Upper lobe of left lung (tissue), 6 donors: ENCODE measurements around the gene DPYD. TPM values are rescaled to one million over a fixed set of nuclear protein-coding genes. Genes with fewer than 3 reads are reported as not detected.

Experiments used
- ATAC-seq, 2 donors: fragments of 200-7000 bp; cut with Tn5 transposase; one replicate each; pipeline ENCODE4 v1.9.1; 2022; ENCODE audit warnings: mild to moderate bottlenecking in 2 of 2, moderate library complexity in 2 of 2; ENCODE audit not compliant: low FRiP score in 2 of 2
- DNase-seq, 2 donors: peaks; one replicate each; pipeline ENCODE4 v3.0.0-alpha.2; 2019 to 2020
- H3K27ac ChIP-seq, 4 donors: fragments of 200-600 bp; sonication (generic); one replicate each; pipeline ENCODE4 v1.5.1; 2016 to 2019
- H3K27me3 ChIP-seq, 4 donors: fragments of 200-600 bp; sonication (generic); one replicate each; pipeline ENCODE4 v1.5.1; 2017 to 2019
- H3K36me3 ChIP-seq, 4 donors: fragments of 200-600 bp; sonication (generic); one replicate each; pipeline ENCODE4 v1.5.1; 2016 to 2019
- H3K4me1 ChIP-seq, 4 donors: fragments of 200-600 bp; sonication (generic); one replicate each; pipeline ENCODE4 v1.5.1; 2018 to 2019
- H3K4me3 ChIP-seq, 4 donors: fragments of 200-600 bp; sonication (generic); one replicate each; pipeline ENCODE4 v1.5.1; 2017 to 2019; ENCODE audit warnings: mild to moderate bottlenecking in 2 of 4, moderate library complexity in 1 of 4
- H3K9me3 ChIP-seq, 4 donors: fragments of 200-600 bp; sonication (generic); one replicate each; pipeline ENCODE4 v1.5.1; 2018 to 2019
- EP300 ChIP-seq, 4 donors: sonication (generic); formaldehyde crosslinking; IDR thresholded peaks; one replicate each; pipeline ENCODE4 v1.5.1; 2017; ENCODE audit warnings: antibody characterized with exemption in 4 of 4, control low read depth in 2 of 4
- POLR2A ChIP-seq, 4 donors: fragments of 450-650 bp; IDR thresholded peaks; one replicate each; pipeline ENCODE4 v1.5.1; 2016 to 2017; ENCODE audit warnings: antibody characterized with exemption in 4 of 4, mild to moderate bottlenecking in 2 of 4
- POLR2AphosphoS5 ChIP-seq, 2 donors: sonication (generic); formaldehyde crosslinking; IDR thresholded peaks; one replicate each; pipeline ENCODE4 v1.5.1; 2017; ENCODE audit warnings: antibody characterized with exemption in 2 of 2
- WGBS, 2 donors: methylation state at CpG; one replicate each; pipeline ENCODE4 v1.1.5; 2017 to 2018; 5-methylcytosine and 5-hydroxymethylcytosine counted together
- total RNA-seq, 6 donors: library from RNA; depleted of rRNA in 4 of 6; stranded (reverse); fragments of >200 nt in 4 of 6; gene quantifications; one replicate each; pipeline versions ENCODE4 v1.1.0 to v1.2.1, GENCODE V29; 2016 to 2021
- TF ChIP-seq, protein P1 (sequence below), 6 experiments: fragments of 450-650 bp in 4 of 6; fragments of 200-600 bp in 2 of 6; sonication (generic) in 2 of 6; IDR thresholded peaks; one replicate each; pipeline ENCODE4 v1.5.1; 2016 to 2019; ENCODE audit warnings: antibody characterized with exemption in 6 of 6
- donor health status: DM: no; HTN: no; CAD: no; lungs with moderate emphysema.
- donor health status: DM: no; HTN: yes; CAD: no; lungs with severe emphysema.

The DPYD gene
- total RNA-seq, 6 donors from 2014 or later = 60.9 to 106 (median 79.7) TPM

DNA sequence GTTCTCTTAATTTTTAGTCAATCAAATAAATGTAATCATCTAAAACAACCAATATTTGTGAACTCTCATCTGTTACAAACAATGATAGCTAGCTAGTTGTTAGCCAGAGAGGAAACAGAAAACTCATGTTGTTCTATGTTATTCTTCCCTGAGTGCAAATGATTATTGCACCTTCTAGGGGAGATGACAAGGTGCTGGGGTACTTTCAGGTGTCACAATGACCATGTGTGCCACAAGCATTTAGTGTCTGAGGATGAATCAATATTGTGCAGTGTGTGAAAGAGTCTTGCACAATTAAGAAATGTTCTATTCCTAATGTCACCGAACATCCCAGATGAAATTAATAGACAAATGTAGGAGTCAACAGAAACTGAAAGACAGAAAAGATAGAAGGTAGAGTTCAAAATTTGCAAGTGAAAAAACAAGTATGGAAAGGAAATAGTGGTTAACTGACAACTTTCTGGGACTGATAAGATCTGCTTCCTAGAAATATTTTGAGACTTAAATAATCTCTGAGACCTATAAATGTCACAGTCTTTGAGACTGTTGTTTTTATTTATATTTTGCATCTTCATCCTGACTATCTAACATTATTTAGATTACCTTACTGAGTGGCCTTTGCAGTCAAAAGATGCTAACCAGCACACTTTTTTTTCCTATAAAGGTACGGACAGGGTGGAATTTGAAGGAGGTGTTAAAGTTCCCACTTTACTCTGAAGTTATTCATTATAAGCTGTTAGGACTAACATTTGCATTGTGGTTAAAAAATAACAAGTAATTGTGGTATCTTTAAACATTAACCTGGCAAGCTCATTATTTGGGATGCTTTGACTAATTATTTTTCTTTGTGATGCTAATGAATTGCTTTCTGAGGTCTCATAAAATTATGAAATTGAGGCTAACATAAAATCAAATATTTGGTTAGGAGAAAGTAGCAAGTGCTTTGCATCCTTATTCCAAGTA is 21.6 kb upstream of the DPYD start:
- no peak for DNase-seq

DNA sequence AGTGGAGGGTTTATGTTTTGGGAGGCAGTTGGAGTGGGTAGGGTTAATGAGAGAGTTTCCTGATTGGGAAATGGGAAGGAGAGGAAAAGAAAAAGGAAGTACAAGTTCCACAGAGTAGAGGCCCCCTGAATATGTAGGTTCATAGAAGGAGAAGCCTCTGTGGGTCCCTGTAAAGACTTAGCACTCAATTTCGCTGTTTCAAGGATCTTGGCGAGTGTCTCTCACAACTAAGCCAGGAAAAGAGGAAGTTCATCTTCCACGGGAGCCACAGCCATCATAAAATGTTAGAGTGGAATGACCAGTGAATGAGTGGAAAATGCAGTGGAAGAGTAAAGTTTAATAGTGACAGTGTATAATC is 17.4 kb upstream of the DPYD start:
- Histone ChIP-seq H3K27ac (no peak overlapping the region), H3K9me3 (no peaks in the 10 kb centered on the region), H3K4me1 (peaks cover 0 to 4% (median 0%) of the 10 kb centered on the region in 4 donors), H3K4me3 (no peak overlapping the region), H3K27me3 (no peaks in the 10 kb centered on the region), H3K36me3 (no peaks in the 10 kb centered on the region)
- no peak for TF ChIP-seq POLR2AphosphoS5 (IDR thresholded peaks at IDR 0.05)
- TF ChIP-seq POLR2A (IDR thresholded peaks at IDR 0.05) = no peak
- TF ChIP-seq EP300 (IDR thresholded peaks at IDR 0.05) = no peak
- TF ChIP-seq, protein P1, sequence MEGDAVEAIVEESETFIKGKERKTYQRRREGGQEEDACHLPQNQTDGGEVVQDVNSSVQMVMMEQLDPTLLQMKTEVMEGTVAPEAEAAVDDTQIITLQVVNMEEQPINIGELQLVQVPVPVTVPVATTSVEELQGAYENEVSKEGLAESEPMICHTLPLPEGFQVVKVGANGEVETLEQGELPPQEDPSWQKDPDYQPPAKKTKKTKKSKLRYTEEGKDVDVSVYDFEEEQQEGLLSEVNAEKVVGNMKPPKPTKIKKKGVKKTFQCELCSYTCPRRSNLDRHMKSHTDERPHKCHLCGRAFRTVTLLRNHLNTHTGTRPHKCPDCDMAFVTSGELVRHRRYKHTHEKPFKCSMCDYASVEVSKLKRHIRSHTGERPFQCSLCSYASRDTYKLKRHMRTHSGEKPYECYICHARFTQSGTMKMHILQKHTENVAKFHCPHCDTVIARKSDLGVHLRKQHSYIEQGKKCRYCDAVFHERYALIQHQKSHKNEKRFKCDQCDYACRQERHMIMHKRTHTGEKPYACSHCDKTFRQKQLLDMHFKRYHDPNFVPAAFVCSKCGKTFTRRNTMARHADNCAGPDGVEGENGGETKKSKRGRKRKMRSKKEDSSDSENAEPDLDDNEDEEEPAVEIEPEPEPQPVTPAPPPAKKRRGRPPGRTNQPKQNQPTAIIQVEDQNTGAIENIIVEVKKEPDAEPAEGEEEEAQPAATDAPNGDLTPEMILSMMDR (IDR thresholded peaks at IDR 0.05) = no peak
- ATAC-seq (peak in 1 of 2 donors; percentile 31), DNase-seq (no peak)
- WGBS, 2 donors = 44 to 58% methylated on average over 3 of the region's 3 CpGs

More for the DNA sequence above, 21.6 kb upstream of the DPYD start:
- 53 to 57% methylated on average over 2 of the region's 2 CpGs for WGBS, 2 donors
- Histone ChIP-seq H3K4me3 (no peak overlapping the region), H3K4me1 (peaks cover 0 to 4% (median 0%) of the 10 kb centered on the region in 4 donors), H3K36me3 (no peaks in the 10 kb centered on the region), H3K9me3 (no peaks in the 10 kb centered on the region), H3K27me3 (no peaks in the 10 kb centered on the region), H3K27ac (no peak overlapping the region)
- TF ChIP-seq POLR2A (IDR thresholded peaks at IDR 0.05) = no peak
- no peak for ATAC-seq

DNA sequence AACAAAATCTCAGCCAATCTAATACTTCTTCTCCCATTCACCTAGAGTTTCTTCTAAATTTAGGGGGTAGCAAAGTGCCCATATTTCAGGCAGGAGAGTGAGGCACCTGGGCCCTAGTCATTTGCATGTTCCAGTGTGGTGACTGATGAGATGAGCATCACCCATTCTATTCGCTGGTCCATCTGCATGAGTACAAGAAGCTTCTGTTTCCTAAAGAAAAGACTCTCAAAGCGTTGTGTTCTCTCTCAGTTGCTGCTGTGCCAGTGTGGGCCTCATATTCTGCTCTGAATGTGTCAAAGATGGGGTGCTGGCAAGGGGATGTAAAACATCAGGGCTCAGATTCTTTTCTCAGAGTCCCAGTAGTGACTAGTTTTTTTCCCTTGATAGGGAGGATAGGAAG is 16.1 kb upstream of the DPYD start:
- H3K4me1 ChIP-seq = peaks cover 0 to 4% (median 0%) of the 10 kb centered on the region in 4 donors
- no peak overlapping the region for H3K4me3 ChIP-seq
- ATAC-seq (no peak), DNase-seq (no peak)
- no peak overlapping the region for H3K27ac ChIP-seq
- H3K9me3 ChIP-seq = no peaks in the 10 kb centered on the region
- TF ChIP-seq, protein P1 (IDR thresholded peaks at IDR 0.05) = no peak
- TF ChIP-seq EP300 (IDR thresholded peaks at IDR 0.05) (no peak), POLR2AphosphoS5 (IDR thresholded peaks at IDR 0.05) (no peak), POLR2A (IDR thresholded peaks at IDR 0.05) (no peak)
- WGBS, 2 donors = 92 to 100% methylated on average over 2 of the region's 2 CpGs
- no peaks in the 10 kb centered on the region for H3K36me3 ChIP-seq
- no peaks in the 10 kb centered on the region for H3K27me3 ChIP-seq

DNA sequence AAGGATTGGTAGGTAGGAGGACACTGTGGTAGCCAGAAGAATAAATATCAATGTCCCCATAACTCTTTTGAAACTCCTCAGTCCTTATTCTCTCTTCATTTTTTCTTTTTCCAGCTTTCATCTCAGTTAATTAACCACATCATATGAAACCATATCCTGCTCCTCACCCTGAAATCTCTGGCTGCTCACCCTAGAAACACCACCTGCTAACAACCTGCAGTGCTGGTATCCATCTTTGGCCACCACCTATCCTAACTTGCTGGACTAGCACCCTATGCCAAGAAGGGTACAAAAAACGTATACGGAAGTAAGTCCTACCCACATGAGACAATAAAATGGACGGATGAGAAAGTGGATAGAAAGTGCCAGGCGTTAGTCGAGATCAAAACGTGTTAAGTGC is 13.7 kb upstream of the DPYD start:
- H3K36me3 ChIP-seq = no peaks in the 10 kb centered on the region
- TF ChIP-seq POLR2AphosphoS5 (IDR thresholded peaks at IDR 0.05) (no peak), EP300 (IDR thresholded peaks at IDR 0.05) (no peak), POLR2A (IDR thresholded peaks at IDR 0.05) (no peak)
- TF ChIP-seq, protein P1 (IDR thresholded peaks at IDR 0.05) = no peak
- H3K4me1 ChIP-seq = peaks cover 0 to 4% (median 0%) of the 10 kb centered on the region in 4 donors
- H3K4me3 ChIP-seq = no peak overlapping the region
- H3K27me3 ChIP-seq = no peaks in the 10 kb centered on the region
- H3K27ac ChIP-seq = no peak overlapping the region
- ATAC-seq (no peak), DNase-seq (no peak)
- no peaks in the 10 kb centered on the region for H3K9me3 ChIP-seq
- 93 to 94% methylated on average over 6 of the region's 6 CpGs for WGBS, 2 donors

DNA sequence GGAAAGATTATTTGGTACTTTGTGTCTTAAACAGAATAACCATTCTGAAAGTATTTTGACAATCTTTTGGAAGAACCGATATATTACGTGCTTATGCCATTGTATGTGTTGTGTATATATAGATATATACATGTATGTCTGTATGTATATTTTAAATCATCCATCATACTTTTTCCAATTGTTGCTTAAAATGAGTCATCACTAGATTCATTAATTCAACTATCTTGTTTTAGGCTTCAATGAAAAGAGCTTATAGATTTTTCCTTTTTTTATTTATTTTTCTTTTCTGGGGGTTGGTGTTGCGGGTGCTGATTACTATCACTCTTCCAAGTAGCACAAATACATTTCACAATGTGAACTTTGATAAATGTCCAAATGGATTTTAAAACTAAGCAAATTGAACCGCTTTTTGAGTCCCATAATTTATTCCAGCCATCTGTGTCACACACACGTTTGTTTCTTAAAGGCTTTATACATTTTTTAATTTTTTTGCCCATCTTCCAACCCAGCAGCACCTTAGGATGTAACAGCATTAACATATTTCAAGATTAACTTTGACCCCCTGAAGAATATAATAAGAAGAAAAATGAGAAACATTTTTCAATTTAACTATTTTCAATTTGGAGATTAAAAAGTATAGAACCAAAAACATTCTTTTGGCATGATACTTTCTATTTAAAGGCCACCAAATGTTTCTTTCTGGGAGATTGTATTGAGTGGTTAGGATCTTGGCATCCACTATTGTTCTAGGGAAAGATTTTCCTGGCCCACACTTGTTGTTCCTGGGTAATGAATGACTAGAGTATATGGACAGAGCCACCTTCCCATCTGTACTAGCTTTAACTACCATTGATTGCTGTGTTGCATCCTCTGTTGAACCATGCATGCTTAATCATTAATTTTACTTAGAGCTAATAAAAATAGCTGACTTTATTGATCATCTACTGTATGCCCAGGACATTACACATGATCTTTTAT is 9.3 kb upstream of the DPYD start:
- Histone ChIP-seq H3K9me3 (no peaks in the 10 kb centered on the region), H3K36me3 (no peaks in the 10 kb centered on the region), H3K27ac (no peak overlapping the region), H3K4me1 (no peaks in the 10 kb centered on the region), H3K27me3 (no peaks in the 10 kb centered on the region), H3K4me3 (no peak overlapping the region)
- no peak for TF ChIP-seq EP300 (IDR thresholded peaks at IDR 0.05)
- no peak for TF ChIP-seq POLR2A (IDR thresholded peaks at IDR 0.05)
- TF ChIP-seq POLR2AphosphoS5 (IDR thresholded peaks at IDR 0.05) = no peak
- TF ChIP-seq, protein P1 (IDR thresholded peaks at IDR 0.05) = no peak
- DNase-seq = no peak
- 75 to 77% methylated on average over 5 of the region's 5 CpGs for WGBS, 2 donors
- ATAC-seq = no peak
